GM06990 (cell line): ENCODE results near the gene PRKD2.

Source experiments
- DNase-seq: peaks from one replicate; pipeline ENCODE4 v3.0.0-alpha.2; 2011; ENCODE audit not compliant: insufficient read length; ENCODE audit errors: extremely low read depth
- H3K27me3 ChIP-seq: replicated peaks from 2 replicates; pipeline ENCODE4 v1.6.0; 2011; ENCODE audit warnings: low read length; ENCODE audit not compliant: control insufficient read depth, insufficient read depth
- H3K36me3 ChIP-seq: 2 replicates; pipeline ENCODE4 v1.5.1; 2011; ENCODE audit warnings: low read length; ENCODE audit not compliant: control insufficient read depth, insufficient read depth
- H3K4me3 ChIP-seq: replicated peaks from 2 replicates; pipeline ENCODE4 v1.5.1; 2011; ENCODE audit warnings: low read depth, mild to moderate bottlenecking, control low read depth, low read length
- CTCF ChIP-seq: IDR thresholded peaks from 2 replicates; pipeline ENCODE4 v1.5.1; 2011; ENCODE audit warnings: low read length, control low read depth, mild to moderate bottlenecking, inconsistent platforms; ENCODE audit not compliant: insufficient read depth, poor library complexity, severe bottlenecking

Gene PRKD2

GRCh38 chr19:46687438-46688145, 29.3 kb downstream of the PRKD2 start:
- Histone ChIP-seq H3K27me3 (no peaks in the 10 kb centered on the region), H3K4me3 (no peak overlapping the region), H3K36me3 (peaks cover 46% of the 10 kb centered on the region)
- no peak for DNase-seq
- no peak for TF ChIP-seq CTCF

GRCh38 chr19:46685189-46685588, 31.7 kb downstream of the PRKD2 start:
- no peak for TF ChIP-seq CTCF
- Histone ChIP-seq H3K27me3 (no peaks in the 10 kb centered on the region), H3K36me3 (peaks cover 33% of the 10 kb centered on the region), H3K4me3 (no peak overlapping the region)
- DNase-seq = no peak

- no peak for TF ChIP-seq CTCF
- peak; percentile 66 for DNase-seq
- Histone ChIP-seq H3K27me3 (no peaks in the 10 kb centered on the region), H3K4me3 (no peak overlapping the region), H3K36me3 (peaks cover 39% of the 10 kb centered on the region)
Measured at GRCh38 chr19:46678110-46678732, 38.7 kb downstream of the PRKD2 start.

GRCh38 chr19:46674416-46675178, 42.3 kb downstream of the PRKD2 start:
- no peak for DNase-seq
- no peak for TF ChIP-seq CTCF
- no peak overlapping the region for H3K4me3 ChIP-seq
- no peaks in the 10 kb centered on the region for H3K27me3 ChIP-seq
- peaks cover 34% of the 10 kb centered on the region for H3K36me3 ChIP-seq

GRCh38 chr19:46670813-46671212, 46.1 kb downstream of the PRKD2 start:
- no peak for TF ChIP-seq CTCF
- no peak for DNase-seq
- H3K4me3 ChIP-seq = no peak overlapping the region
- H3K27me3 ChIP-seq = no peaks in the 10 kb centered on the region
- H3K36me3 ChIP-seq = peaks cover 12% of the 10 kb centered on the region
